ENCODE data around the gene CCT5.
A peak's percentile ranks its signal among the peaks of the same experiment; 100 is the strongest.

The CCT5 gene

DNA sequence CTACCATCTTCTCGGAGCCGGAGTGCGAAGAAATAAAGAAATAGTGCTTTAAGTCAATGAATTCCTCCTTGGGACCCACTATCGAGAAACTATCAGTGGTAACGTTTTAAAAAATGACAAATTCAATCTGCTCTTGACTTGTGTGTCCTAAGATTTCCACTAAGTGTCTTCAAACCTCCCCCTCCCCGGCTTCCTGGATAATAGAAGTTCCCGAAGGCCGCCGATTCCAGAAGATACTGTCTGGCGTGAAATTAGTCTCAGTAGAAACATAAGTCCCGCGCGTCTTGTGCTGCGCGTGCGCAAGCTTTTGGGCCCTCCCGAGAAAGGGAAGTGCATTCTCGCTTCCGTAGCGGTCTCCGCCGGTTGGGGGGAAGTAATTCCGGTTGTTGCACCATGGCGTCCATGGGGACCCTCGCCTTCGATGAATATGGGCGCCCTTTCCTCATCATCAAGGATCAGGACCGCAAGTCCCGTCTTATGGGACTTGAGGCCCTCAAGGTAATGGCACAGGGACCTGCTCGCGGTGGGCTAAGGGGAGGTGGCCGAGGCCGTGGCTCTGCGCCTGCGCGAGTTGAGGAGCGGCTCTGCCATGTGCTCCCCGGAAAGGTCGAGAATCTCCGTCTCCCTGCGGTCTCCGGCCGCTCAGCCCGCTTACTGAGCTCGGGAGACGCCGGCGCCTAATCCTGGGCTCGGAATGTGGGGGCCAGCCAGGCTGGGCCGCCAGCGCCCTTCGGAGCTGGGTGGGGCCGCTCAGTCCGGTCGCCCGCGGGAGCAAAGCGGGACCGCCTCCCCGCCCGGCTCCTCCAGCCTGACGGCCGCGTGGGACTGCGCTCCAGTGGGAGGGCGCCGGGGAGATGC is at the start of gene CCT5:
Gene CCT5, plus strand, starts transcription at position 333 of the 858 bp plus-strand sequence. Its CDS starts 61 bp downstream, at position 394.
- peak; percentile 76 to 88 for DNase-seq (ENCODE audit: low read depth in 1 of 2, low spot score in 1 of 2)

DNA sequence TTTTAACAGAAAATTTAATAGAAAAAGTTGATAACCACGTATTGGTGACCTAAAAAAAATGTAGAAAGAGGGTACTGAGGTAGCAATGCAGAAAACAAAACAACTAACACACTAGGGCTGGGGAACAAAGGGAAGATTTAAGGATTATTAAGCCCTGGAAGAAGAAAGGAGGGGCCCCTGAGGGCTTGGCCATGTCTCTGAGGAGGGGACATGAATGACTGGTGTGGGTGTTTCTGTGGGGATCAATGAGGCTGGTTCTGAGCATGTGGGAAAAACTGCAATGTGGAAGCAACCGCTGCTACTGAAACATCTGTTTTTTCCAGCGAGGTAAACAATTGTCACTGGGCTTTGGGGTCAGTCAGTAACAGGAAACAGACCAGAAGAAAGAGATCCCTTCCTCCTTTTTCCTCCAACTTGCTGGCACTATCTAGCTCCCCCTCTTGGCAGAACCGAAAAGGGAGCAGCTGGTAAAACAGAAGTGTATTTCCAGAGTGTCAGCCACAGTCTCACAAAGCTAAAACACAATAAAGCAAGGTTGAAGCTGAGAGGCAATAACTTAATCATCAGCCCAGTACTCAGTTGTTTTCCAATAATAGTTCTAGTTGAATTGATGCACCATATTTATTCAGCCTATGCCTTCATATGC is 48.7 kb upstream of the CCT5 start:
- DNase-seq (ENCODE audit: low read depth in 1 of 2, low spot score in 1 of 2): no peak

DNA sequence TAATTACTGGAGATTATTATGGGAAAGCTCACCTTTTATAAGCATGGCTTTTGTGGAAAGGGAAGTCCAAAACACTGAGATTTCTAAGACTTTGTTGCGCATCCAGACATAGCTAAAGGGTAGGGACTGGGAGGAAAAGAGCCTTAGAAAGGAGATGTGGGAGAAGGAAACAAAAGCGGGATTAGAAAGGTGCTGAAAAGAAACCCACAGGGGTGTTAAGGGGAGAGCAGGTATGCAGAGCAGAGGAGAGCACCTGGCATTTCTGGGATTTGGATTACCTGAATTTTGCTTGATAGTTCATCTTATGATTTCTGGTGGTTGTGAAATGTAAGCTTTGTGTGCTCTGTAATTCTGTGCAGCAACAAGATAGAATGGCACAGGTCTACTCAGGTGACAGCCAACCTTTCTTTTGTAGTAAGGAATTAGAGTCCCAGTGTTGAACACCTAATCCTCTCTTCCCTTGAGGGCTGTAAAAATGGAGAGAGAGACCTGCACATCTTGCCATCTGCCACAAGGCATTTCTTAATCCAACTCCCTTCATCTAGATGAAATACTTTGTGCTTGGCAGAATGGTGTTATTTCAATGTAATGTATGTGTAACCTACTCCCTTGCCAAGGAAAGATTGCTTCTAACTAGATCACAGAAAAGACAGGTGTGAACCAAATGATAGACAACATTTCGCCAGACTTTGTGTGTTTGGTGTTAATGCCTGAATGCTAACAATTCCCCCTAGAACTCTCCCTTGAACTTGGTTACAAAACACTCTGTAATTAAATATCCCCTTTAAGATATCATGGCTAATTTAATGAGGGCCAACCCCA is 47.8 kb upstream of the CCT5 start:
- DNase-seq (ENCODE audit: low read depth in 1 of 2, low spot score in 1 of 2): no peak

DNA sequence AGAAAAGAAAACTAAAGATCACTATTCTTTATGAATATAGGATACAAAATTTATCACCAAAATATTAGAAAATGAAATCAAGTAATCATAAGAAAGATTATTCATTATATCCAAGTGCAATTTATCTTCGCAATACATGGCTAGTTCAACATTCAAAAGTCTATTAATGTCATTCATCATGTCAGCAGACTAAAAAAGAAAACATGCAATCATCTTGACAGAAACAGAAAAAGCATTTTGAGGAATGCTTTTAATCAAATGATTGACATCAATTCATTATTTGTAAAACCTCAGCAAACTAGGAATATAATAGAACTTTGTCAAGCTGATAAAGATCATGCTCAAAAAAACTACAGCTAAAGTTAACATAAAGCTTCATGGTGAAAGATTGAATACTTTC is 41.1 kb upstream of the CCT5 start:
- DNase-seq (ENCODE audit: low read depth in 1 of 2, low spot score in 1 of 2): no peak

DNA sequence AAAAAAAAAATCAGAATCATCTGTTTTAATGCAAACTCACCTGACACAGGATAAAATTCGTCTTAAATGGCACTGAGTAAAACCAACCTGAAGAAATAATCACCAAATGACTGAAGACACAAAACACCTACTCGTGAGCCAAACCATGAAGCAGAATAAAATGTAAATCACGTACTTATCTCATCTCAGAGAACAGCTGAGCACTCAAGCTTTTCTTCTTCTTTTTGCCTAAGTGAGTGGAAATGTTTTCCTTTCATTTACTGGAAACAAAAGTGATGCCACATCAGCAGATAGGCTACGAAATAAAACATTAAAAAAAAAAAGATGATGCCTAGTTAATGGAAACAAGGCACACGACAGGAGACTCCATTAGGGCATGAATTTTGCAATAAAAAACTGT is 36.8 kb upstream of the CCT5 start:
- no peak for DNase-seq (ENCODE audit: low read depth in 1 of 2, low spot score in 1 of 2)

DNA sequence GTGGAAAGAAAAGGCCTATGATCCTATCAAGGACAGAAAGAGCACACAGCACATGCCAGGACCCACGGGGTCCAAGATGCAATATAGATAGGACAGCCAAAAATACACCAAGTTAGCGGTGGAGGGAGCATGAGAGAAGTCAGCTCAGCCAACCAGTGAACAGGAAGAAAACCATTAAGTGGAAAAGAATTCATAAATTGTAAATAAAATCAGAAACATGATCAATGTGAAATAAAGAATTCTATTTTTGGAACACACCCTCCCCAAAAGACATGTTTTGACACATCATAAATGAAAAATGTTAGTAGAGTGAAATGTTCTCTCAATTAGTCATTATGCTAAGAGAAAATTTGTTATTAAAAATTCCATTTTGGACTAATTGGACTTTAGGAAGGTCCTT is 36.0 kb upstream of the CCT5 start:
- no peak for DNase-seq (ENCODE audit: low read depth in 1 of 2, low spot score in 1 of 2)

DNA sequence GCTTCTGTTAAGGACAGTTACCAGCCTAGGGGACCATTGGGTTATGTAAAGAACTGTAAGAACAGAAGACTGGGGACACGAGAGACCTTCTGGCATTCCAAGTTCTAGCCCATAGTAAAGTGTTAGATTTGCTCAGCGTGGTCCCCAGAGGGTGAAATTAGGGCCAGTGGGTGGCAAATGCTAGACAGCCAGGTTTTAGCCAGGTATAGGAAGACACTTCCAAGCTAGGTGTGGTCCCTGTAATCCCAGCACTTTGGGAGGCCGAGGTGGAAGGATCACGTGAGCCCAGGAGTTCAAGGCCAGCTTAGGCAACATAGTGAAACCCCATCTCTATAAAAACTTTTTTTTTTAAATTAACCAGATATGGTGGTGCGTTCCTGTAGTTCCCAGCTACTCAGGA is 34.7 kb upstream of the CCT5 start:
- no peak for DNase-seq (ENCODE audit: low read depth in 1 of 2, low spot score in 1 of 2)

DNA sequence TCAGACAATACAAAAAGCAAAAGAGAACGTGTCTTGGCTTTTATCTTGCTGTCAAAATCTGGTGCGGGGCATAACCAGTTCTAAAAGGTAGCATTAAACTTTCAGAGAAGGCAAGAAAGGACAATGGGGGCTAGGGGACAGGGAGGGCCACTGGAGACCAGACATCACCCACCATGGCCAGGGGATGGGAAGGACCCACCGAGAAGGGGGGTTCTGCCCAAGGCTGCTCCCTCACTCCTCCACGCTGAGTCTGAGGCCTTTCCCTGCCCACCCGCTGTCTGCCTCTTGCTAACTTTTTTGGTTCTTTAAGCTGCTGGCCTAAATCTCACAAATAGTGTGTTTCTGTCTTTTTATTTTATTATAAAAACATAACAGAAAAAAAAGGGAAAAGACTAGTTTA is 34.0 kb upstream of the CCT5 start:
- no peak for DNase-seq (ENCODE audit: low read depth in 1 of 2, low spot score in 1 of 2)

DNA sequence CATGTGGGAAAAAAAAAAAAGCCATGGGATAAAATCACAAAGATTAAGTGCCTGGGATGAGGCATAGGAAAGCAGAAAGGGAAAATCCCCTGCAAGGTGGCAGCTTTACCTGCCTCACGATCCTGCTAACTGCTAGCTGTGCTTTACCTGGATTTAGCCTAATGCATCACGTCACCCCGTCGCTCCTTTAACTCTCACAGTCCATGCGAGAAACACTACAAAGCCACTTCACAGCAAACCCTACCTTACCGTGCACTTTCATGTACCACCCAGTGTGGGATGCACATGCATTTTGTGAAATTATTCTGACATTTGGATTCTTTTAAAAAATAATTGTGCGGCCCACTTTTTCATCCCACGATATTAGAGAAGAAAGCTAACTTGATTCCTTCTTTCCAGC is 31.4 kb upstream of the CCT5 start:
- DNase-seq (ENCODE audit: low read depth in 1 of 2, low spot score in 1 of 2): no peak

DNA sequence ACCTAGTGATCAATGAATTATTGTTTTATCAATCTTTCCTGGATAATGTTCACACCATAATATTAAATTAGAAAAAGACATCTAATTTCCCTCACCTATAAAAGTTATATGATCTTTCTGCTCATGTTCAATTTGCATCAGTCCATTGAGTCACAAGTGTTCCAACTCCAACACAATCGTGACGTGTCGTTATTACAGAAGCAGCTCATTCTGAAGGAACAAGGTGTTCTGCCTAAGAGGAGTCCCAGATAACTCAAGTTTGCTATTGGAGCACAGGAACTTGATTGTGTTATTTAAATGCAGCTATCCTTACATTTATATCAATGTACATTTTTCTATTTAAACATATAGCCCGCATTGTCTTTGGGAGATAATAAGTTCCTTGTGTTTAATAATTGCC is 31.0 kb upstream of the CCT5 start:
- no peak for DNase-seq (ENCODE audit: low read depth in 1 of 2, low spot score in 1 of 2)

DNA sequence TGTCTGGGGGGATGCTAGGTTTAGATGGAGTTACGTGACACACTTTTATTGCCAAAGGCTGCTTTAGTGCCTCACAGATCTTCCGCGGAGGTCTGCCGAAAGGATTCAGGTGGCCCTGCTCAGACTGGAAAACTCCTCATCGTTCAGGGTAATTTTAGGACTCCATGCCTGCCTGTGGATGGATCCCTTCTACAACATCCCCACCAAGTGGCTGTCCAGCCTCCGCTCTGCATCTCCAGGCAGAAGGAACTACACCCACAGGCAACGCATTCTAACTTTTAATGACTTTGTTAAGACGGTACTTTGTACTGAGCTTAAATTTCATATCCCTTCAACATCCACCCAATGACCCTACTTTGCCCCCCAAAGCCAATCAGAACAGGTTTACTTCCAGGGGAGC is 29.8 kb upstream of the CCT5 start:
- DNase-seq (ENCODE audit: low read depth in 1 of 2, low spot score in 1 of 2): no peak

DNA sequence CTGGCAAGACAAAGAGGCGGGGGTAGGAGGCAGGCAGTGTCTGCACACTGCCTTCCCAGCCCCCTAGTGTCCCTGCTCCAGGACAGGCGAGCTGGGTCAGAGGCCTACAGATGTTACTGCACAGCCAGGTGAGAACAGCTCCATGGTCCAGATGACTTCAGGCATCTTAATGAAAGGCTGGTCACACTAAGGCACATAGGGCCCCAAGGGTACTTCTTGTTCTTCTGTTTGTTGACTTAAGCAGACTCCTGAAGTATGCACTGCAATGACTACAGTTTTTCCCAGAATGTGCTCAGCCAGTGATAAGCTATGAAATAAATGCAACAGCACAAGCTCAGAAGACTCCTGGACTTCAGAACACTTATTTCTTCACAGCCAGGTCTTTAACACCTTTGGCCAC is 27.8 kb upstream of the CCT5 start:
- DNase-seq (ENCODE audit: low read depth in 1 of 2, low spot score in 1 of 2): no peak

DNA sequence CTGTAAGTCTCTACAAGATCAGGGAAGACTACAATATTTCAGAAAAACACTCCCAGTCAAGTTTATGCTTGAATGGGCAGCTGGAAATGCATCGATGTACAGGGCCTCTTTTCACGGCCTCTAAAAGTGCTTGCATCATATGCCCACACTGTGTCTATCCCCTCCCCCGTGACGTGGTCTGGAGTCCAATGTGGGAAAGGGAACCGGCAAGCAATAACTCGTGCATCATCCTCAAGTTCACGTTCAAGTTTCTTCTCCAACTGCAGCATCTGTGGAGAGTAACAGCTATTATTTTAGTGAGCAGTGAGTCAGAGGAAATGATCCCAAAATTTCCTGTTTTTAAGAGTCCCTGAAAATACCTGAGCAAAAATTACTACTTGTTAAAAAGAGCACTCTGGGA is 22.7 kb upstream of the CCT5 start:
- no peak for DNase-seq (ENCODE audit: low read depth in 1 of 2, low spot score in 1 of 2)

DNA sequence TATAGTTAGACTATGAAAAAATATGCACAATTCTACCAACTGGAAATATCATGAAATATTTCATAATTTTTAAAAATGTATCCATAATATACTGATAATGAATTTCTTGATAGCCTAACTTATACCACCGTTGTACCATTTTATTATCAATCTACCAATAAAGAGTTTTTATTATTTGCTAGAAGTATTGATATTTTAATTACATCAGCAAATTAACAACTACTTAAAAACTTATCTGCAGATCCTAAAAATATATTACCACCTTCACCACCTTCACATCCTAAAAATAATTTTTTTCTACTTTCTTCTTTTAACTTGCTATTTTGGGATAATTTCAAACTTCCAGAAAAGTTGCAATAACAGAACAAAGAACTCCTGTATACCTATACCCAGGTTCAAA is 21.8 kb upstream of the CCT5 start:
- no peak for DNase-seq (ENCODE audit: low read depth in 1 of 2, low spot score in 1 of 2)

DNA sequence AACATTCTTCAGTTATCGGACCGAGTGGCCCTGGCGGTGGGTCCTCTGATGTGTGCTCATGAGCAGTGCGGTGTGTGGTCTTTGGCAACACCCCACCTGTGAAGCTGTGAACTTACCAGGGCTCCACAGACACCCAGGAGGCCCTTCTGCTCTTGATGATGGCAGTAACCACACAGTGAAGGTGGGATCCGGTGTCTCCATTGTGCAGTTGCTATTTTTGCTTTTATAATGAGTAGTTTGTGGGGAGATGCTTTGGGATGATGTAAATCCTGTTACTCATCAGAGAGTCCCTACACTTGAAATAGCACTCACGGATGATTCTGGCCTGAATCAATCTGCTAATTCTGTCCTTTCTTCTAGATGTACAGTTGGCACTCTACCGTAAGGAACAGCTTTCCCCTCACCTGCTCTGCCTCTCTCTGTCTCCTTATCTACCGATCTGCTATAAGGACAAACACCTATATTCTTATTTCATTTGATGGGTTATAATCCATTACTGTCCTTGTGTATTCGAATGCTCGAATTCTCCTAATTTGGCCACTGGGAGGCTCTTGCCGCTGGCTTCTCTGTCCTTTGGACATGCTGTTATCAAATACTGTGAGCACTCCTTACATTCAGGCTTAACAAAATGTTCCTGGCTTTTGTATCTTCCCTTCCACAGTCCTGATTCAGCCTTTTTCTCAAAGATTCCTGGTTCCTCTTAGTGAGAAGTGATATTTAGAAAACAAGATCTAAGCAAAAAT is 20.6 kb upstream of the CCT5 start:
- DNase-seq (ENCODE audit: low read depth in 1 of 2, low spot score in 1 of 2): no peak

DNA sequence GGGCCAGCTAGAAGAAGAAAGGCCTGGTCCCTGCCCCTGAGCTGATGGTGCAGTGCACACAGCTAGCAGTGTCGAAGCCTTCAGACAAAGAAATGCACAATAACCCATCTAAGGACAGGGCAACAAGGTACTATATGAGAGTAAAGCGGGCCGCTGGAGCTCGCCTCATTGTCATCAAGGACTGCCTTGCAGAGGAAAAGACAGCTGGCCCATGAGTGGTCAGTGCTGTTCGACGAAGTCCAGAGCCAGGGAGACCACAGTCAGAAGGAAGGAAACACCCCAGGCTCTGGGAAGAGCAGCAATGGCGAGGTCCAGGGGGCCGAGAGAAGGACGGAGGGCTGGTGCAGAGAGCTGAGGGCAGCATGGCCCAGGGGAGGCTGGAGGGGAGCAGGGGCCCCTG is 17.7 kb upstream of the CCT5 start:
- DNase-seq (ENCODE audit: low read depth in 1 of 2, low spot score in 1 of 2): no peak

DNA sequence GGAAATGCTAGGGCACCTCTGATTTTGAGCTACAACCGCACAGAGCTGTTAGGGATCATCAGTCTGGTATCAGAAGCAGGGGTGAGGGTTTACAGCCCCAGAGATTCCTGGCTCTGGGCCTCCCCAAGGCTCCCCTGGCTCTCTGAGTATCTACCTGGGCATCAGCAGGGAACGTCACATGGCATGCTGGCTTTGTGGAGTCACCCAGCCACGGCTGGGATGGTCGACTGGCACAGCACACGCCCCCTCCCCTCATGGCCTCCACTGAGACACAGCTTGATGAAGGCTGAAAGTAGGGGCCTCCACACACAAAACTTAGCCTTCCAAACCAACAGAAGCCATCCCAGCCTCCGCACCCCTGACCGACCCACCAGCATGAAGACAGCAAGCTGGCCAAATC is 17.1 kb upstream of the CCT5 start:
- DNase-seq (ENCODE audit: low read depth in 1 of 2, low spot score in 1 of 2): no peak

DNA sequence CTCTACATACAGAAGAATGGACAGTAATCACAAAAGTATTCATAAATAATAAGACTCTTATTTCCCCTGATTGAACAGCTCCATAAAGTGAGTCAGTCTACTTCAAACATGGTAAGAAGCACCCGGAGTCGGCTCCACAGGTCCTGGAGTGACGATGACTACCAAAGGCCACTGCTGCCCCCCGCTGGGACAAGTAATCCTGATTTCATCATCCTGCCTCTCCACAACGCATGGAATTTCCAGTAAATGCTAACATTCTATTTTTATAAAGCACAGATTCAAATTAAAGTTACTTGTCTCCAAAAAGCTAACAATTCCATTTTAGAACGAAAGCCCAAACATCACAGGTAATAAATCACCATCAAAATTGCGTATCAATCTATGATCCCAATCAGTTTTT is 16.6 kb upstream of the CCT5 start:
- DNase-seq (ENCODE audit: low read depth in 1 of 2, low spot score in 1 of 2): no peak

DNA sequence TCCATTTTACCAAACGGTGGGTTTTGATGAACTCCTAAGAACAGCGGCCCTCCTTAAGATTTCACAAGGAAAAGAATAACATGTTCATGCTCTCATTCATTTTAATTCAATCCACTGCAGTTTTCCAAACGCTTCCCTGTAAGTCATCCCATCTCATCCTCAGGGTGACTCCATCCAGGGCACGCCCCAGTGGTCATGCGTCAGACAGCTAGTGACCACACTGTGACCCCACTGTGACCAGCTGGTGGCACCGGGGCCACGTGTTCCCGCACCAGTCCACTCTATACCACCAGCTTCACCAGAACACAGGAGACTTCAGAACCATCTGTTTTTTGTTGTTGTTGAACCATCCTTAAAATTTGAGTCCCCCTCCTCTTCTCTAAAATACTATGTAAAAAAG is 14.7 kb upstream of the CCT5 start:
- no peak for DNase-seq (ENCODE audit: low read depth in 1 of 2, low spot score in 1 of 2)

DNA sequence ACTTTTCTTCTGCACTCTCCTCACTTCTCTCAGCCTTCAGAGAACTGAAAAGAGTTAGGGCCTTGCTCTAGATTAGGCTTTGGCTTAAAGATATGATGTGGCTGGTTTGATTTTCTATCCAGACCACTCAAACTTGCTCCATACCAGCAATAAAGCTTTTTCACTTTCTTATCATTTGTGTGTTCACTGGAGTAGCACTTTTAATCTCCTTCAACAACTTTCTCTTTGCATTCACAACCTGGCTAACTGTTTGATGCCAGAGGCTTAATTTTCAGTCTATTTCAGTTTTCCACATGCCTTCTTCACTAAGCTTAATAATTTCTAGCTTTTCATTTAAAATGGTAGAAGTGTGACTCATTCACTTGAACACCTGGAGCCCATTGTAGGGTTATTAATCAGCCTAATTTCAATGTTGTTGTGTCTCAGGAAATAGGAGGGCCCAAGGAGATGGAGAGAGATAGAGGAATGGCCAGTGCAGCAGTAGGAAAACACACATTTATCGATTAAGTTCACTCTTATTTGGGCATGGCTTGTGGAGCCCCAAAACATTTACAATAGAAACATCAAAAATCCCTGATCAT is 6.3 kb upstream of the CCT5 start:
- DNase-seq (ENCODE audit: low read depth in 1 of 2, low spot score in 1 of 2): no peak

DNA sequence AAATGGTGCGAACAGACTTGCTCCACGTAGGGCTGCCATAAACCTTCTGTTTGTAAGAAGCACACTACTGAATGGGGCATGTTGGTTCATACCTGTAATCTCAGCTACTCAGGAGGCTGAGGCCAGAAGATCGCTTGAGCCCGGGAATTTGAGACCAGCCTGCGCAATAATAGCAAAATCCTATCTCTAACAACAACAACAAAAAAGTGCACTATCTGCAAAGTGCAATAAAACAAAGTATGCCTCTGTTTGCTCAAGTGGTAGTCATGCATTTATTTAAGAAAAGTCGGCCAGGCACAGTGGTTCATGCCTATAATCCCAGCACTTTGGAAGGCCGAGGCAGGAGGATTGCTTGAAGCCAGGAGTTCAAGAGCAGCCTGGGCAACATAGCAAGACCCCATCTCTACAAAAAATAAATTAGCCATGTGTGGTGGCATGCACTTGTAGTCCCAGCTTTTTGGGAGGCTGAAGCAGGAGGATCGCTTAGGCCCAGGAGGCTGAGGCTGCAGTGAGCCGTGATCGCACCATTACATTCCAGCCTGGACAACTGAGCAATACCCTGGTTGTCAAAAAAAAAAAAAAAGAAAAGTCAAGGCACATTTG is 5.6 kb upstream of the CCT5 start:
- DNase-seq (ENCODE audit: low read depth in 1 of 2, low spot score in 1 of 2): no peak
